22Rv1 (cell line): ENCODE data around the gene ABCD2.

Experiments used
- ZFX ChIP-seq: fragments of 450-650 bp; IDR thresholded peaks from 2 replicates; pipeline ENCODE4 v1.6.1; 2017; ENCODE audit warnings: antibody characterized with exemption, borderline replicate concordance
- TF ChIP-seq, protein P1 (sequence below): fragments of 450-650 bp; IDR thresholded peaks from 2 replicates; pipeline ENCODE4 v1.5.1; 2017; ENCODE audit warnings: mild to moderate bottlenecking

DNA sequence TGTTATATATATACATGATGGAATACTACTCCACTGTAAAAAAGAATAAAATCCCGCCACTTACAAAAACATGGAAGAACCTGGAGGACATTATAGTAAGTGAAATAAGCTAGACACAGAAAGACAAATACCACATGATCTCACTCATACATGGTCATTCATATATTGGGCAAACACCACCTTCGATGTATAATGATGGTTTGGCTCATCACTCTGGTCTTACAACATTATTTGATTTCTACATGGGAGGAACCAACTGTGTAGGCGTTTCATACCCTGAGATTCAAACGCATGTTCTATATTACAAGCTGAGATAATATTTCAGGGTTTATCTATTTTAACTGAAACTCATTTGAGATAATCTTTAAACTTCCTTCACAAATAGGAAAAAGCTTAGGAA lies 48.3 kb downstream of the ABCD2 start:
- TF ChIP-seq, protein P1, sequence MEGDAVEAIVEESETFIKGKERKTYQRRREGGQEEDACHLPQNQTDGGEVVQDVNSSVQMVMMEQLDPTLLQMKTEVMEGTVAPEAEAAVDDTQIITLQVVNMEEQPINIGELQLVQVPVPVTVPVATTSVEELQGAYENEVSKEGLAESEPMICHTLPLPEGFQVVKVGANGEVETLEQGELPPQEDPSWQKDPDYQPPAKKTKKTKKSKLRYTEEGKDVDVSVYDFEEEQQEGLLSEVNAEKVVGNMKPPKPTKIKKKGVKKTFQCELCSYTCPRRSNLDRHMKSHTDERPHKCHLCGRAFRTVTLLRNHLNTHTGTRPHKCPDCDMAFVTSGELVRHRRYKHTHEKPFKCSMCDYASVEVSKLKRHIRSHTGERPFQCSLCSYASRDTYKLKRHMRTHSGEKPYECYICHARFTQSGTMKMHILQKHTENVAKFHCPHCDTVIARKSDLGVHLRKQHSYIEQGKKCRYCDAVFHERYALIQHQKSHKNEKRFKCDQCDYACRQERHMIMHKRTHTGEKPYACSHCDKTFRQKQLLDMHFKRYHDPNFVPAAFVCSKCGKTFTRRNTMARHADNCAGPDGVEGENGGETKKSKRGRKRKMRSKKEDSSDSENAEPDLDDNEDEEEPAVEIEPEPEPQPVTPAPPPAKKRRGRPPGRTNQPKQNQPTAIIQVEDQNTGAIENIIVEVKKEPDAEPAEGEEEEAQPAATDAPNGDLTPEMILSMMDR, result no peak
- no peak for TF ChIP-seq ZFX
